Hepatocyte (in vitro differentiated cells): ENCODE measurements around the gene GLA. TPM values are rescaled to one million over a fixed set of nuclear protein-coding genes. Genes with fewer than 3 reads are reported as not detected.

Source experiments
- DNase-seq: peaks from one replicate; pipeline ENCODE4 v3.0.0-alpha.2; 2016; ENCODE audit warnings: low spot score
- H2AFZ ChIP-seq: fragments of 200-600 bp; sonication (generic); 2 replicates; pipeline ENCODE4 v1.6.0; 2016; ENCODE audit warnings: antibody characterized with exemption, mild to moderate bottlenecking
- H3K27ac ChIP-seq: fragments of 200-600 bp; sonication (generic); 2 replicates; pipeline ENCODE4 v1.5.1; 2016; ENCODE audit warnings: mild to moderate bottlenecking
- H3K27me3 ChIP-seq: fragments of 200-600 bp; sonication (generic); 2 replicates; pipeline ENCODE4 v1.6.1; 2016
- H3K36me3 ChIP-seq: fragments of 200-600 bp; sonication (generic); replicated peaks from 2 replicates; pipeline ENCODE4 v1.5.1; 2016; ENCODE audit warnings: low read depth; ENCODE audit not compliant: insufficient read depth
- H3K4me1 ChIP-seq: fragments of 200-600 bp; sonication (generic); 2 replicates; pipeline ENCODE4 v1.5.1; 2016; ENCODE audit warnings: mild to moderate bottlenecking, moderate library complexity; ENCODE audit not compliant: insufficient read depth
- H3K4me2 ChIP-seq: fragments of 200-600 bp; sonication (generic); 2 replicates; pipeline ENCODE4 v1.6.0; 2016
- H3K4me3 ChIP-seq: fragments of 200-600 bp; sonication (generic); 2 replicates; pipeline ENCODE4 v1.5.1; 2016; ENCODE audit warnings: mild to moderate bottlenecking
- H3K79me2 ChIP-seq: fragments of 200-600 bp; sonication (generic); 2 replicates; pipeline ENCODE4 v1.6.0; 2017; ENCODE audit warnings: mild to moderate bottlenecking
- H3K9me2 ChIP-seq: fragments of 200-600 bp; sonication (generic); replicated peaks from 2 replicates; pipeline ENCODE4 v1.6.0; 2017; ENCODE audit warnings: mild to moderate bottlenecking; ENCODE audit not compliant: insufficient read depth
- H3K9me3 ChIP-seq: fragments of 200-600 bp; sonication (generic); 2 replicates; pipeline ENCODE4 v1.5.1; 2016; ENCODE audit warnings: low read depth, mild to moderate bottlenecking
- H4K20me1 ChIP-seq: fragments of 200-600 bp; sonication (generic); 2 replicates; pipeline ENCODE4 v1.6.0; 2016; ENCODE audit warnings: mild to moderate bottlenecking; ENCODE audit not compliant: insufficient read depth, poor library complexity, severe bottlenecking
- CTCF ChIP-seq: fragments of 200-600 bp; sonication (generic); IDR thresholded peaks from 2 replicates; pipeline ENCODE4 v1.5.1; 2016; ENCODE audit warnings: antibody characterized with exemption, mild to moderate bottlenecking; ENCODE audit not compliant: poor library complexity
- EZH2 ChIP-seq: fragments of 200-600 bp; sonication (generic); IDR thresholded peaks from 2 replicates; pipeline ENCODE4 v1.6.1; 2016; ENCODE audit warnings: antibody characterized with exemption, mild to moderate bottlenecking, borderline replicate concordance
- EZH2phosphoT487 ChIP-seq: fragments of 200-600 bp; sonication (generic); IDR thresholded peaks from one replicate; pipeline ENCODE4 v1.6.1; 2018; ENCODE audit warnings: antibody characterized with exemption, mild to moderate bottlenecking, low read depth, moderate library complexity; ENCODE audit not compliant: unreplicated experiment, severe bottlenecking
- WGBS: methylation state at CpG from one replicate; pipeline ENCODE4 v1.1.6; 2016; ENCODE audit warnings: low lambda C conversion rate; ENCODE audit errors: missing lambda C conversion rate; 5-methylcytosine and 5-hydroxymethylcytosine counted together
- polyA plus RNA-seq: library from polyadenylated mRNA; unstranded; fragments of >200 nt; fragmentation: Nextera tagmentation; extraction: Ambion mirVana; gene quantifications from 2 replicates; pipeline ENCODE4 v1.2.1, GENCODE V29; 2016
- total RNA-seq: library from RNA; depleted of rRNA; stranded (reverse); fragments of >200 nt; gene quantifications from 2 replicates; pipeline ENCODE4 v1.2.3, GENCODE V29; 2014

Gene GLA
- total and polyA plus RNA-seq, 2 experiments from 2014 or later = 86.4 to 134 TPM

- no peaks in the 10 kb centered on the region for H4K20me1 ChIP-seq
- 48% methylated on average over 1 of the region's 1 CpG for WGBS
- no peak overlapping the region for H2AFZ ChIP-seq
- no peaks in the 10 kb centered on the region for H3K9me3 ChIP-seq
- no peak overlapping the region for H3K4me3 ChIP-seq
- H3K79me2 ChIP-seq = no peaks in the 10 kb centered on the region
- H3K36me3 ChIP-seq = no peaks in the 10 kb centered on the region
- no peaks in the 10 kb centered on the region for H3K4me1 ChIP-seq
- no peaks in the 10 kb centered on the region for H3K9me2 ChIP-seq
- H3K27me3 ChIP-seq = no peaks in the 10 kb centered on the region
- H3K27ac ChIP-seq = no peak overlapping the region
- no peak overlapping the region for H3K4me2 ChIP-seq
- no peak for TF ChIP-seq CTCF
- TF ChIP-seq EZH2 = no peak
- no peak for TF ChIP-seq EZH2phosphoT487
- no peak for DNase-seq
These were observed 22.2 kb upstream of the GLA start for GRCh38 chrX:101429934-101430333.

- H4K20me1 ChIP-seq = no peaks in the 10 kb centered on the region
- H2AFZ ChIP-seq = no peak overlapping the region
- H3K27me3 ChIP-seq = no peaks in the 10 kb centered on the region
- H3K4me2 ChIP-seq = no peak overlapping the region
- no peaks in the 10 kb centered on the region for H3K9me2 ChIP-seq
- no peaks in the 10 kb centered on the region for H3K79me2 ChIP-seq
- no peaks in the 10 kb centered on the region for H3K36me3 ChIP-seq
- no peak overlapping the region for H3K4me3 ChIP-seq
- no peaks in the 10 kb centered on the region for H3K4me1 ChIP-seq
- DNase-seq = no peak
- no peak for TF ChIP-seq EZH2phosphoT487
- TF ChIP-seq CTCF = no peak
- TF ChIP-seq EZH2 = no peak
- WGBS = 72% methylated on average over 2 of the region's 2 CpGs
- no peaks in the 10 kb centered on the region for H3K9me3 ChIP-seq
- no peak overlapping the region for H3K27ac ChIP-seq
These were observed 20.2 kb upstream of the GLA start for GRCh38 chrX:101427954-101428353.

GRCh38 chrX:101419489-101419888 lies 11.8 kb upstream of the GLA start:
- no peaks in the 10 kb centered on the region for H3K9me2 ChIP-seq
- WGBS = 40% methylated on average over 2 of the region's 2 CpGs
- no peak overlapping the region for H2AFZ ChIP-seq
- peak overlapping the region; percentile 97 for H3K27ac ChIP-seq
- no peaks in the 10 kb centered on the region for H3K27me3 ChIP-seq
- no peak for DNase-seq
- no peaks in the 10 kb centered on the region for H4K20me1 ChIP-seq
- H3K4me1 ChIP-seq = peaks cover 11% of the 10 kb centered on the region
- no peaks in the 10 kb centered on the region for H3K36me3 ChIP-seq
- no peak overlapping the region for H3K4me3 ChIP-seq
- no peaks in the 10 kb centered on the region for H3K9me3 ChIP-seq
- peak overlapping the region; percentile 78 for H3K4me2 ChIP-seq
- H3K79me2 ChIP-seq = no peaks in the 10 kb centered on the region
- TF ChIP-seq EZH2phosphoT487 = no peak
- no peak for TF ChIP-seq EZH2
- no peak for TF ChIP-seq CTCF

GRCh38 chrX:101417981-101418841 lies 10.5 kb upstream of the GLA start:
- peak; percentile 54 for DNase-seq
- H3K9me2 ChIP-seq = no peaks in the 10 kb centered on the region
- H3K4me2 ChIP-seq = peak overlapping the region; percentile 78
- H3K4me3 ChIP-seq = peak overlapping the region; percentile 30
- no peaks in the 10 kb centered on the region for H3K36me3 ChIP-seq
- TF ChIP-seq CTCF = no peak
- no peak for TF ChIP-seq EZH2
- TF ChIP-seq EZH2phosphoT487 = no peak
- WGBS = 45% methylated on average over 45 of the region's 56 CpGs
- H3K4me1 ChIP-seq = peaks cover 11% of the 10 kb centered on the region
- no peaks in the 10 kb centered on the region for H4K20me1 ChIP-seq
- no peaks in the 10 kb centered on the region for H3K9me3 ChIP-seq
- H3K27ac ChIP-seq = peak overlapping the region; percentile 97
- peak overlapping the region; percentile 82 for H2AFZ ChIP-seq
- H3K79me2 ChIP-seq = peaks cover under 1% of the 10 kb centered on the region
- H3K27me3 ChIP-seq = no peaks in the 10 kb centered on the region
